ENCODE results near the gene GLYATL1. TPM values are rescaled to one million over a fixed set of nuclear protein-coding genes. Genes with fewer than 3 reads are reported as not detected.

Gene GLYATL1, protein sequence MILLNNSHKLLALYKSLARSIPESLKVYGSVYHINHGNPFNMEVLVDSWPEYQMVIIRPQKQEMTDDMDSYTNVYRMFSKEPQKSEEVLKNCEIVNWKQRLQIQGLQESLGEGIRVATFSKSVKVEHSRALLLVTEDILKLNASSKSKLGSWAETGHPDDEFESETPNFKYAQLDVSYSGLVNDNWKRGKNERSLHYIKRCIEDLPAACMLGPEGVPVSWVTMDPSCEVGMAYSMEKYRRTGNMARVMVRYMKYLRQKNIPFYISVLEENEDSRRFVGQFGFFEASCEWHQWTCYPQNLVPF
- total RNA-seq: 0.59 and 1.3 TPM in 2 replicates

GRCh38 chr11:58939277-58939676 is at the start of gene GLYATL1:
Gene GLYATL1, plus strand, starts transcription at chr11:58939488. Its CDS starts 7,600 bp downstream, at chr11:58947088.

Other genes with a start within 250 kb of the GLYATL1 start
- gene GLYAT, start 207.5 kb upstream of the GLYATL1 start, total RNA-seq: not detected in 2 replicates
- 0.74 and 1.3 TPM in 2 replicates for gene GLYATL2, start 94.8 kb upstream of the GLYATL1 start, total RNA-seq
- not detected in 2 replicates for gene GLYATL1B, start 146.8 kb downstream of the GLYATL1 start, total RNA-seq
- gene FAM111B, start 167.7 kb downstream of the GLYATL1 start, total RNA-seq: 8.6 and 10.6 TPM in 2 replicates
- gene FAM111A, start 203.4 kb downstream of the GLYATL1 start, total RNA-seq: 23.2 and 27.6 TPM in 2 replicates
- gene DTX4, start 232.6 kb downstream of the GLYATL1 start, total RNA-seq: 0.59 and 0.84 TPM in 2 replicates

Measured in bronchus fibroblast of lung (primary cell).